NCI-H1105 (cell line): ENCODE measurements around the gene DACH1.
"Not testable (repeated sequence)": the region's sequence is repeated elsewhere in the genome, so short reads cannot be mapped to it uniquely, and the experiment has no call there.

Experiments used
- DNase-seq: peaks from one replicate; lab custom pipeline; 2025; lab: John Stamatoyannopoulos, UW

The DACH1 gene

GRCh38 chr13:71867131-71867814, at the start of gene DACH1:
Gene DACH1, minus strand, starts transcription at chr13:71867204.
- peak; percentile 34 for DNase-seq

DNA sequence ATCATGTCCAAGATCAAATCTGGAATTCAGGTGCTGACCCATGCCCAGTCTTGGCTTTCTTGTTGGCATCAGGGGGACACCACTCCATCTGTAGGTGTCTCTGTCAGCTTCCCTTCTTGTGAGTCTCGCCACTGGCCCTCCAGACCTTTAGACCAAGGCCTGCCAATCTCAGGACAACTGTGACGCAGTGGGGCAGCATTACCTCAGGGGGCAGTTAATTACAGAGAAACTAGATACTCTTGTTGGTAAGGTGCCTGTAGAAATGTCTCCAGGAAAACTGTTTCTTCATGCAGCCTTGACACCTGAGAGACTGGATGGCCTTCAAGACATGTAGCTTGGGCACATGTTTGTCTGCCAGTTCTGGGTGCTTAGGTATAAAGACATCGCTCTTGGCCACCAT, 46.7 kb upstream of the DACH1 start:
- DNase-seq, result no peak

DNA sequence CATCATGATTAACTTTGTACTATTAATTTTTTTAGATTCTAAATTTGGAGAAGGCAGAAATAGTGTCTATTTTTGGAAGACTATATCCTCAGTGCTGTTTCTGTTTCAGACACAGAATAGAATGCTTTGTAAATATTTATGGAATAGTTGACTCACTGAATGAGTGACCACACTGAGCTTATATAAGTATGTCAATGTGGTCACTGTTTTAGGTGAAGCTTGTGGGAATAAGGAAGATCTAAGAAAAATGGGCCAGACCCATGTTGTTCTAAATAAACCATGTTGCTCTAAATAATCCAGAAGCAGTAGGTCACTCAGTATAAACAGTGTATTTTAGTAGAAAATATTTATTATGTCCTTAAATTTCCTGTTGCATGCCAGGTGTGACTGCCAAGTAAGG, 45.5 kb upstream of the DACH1 start:
- no peak for DNase-seq

- DNase-seq, result no peak
Measured at GRCh38 chr13:71906448-71906847, 39.4 kb upstream of the DACH1 start.

- no peak for DNase-seq
Measured at GRCh38 chr13:71902676-71903075, 35.7 kb upstream of the DACH1 start.

DNA sequence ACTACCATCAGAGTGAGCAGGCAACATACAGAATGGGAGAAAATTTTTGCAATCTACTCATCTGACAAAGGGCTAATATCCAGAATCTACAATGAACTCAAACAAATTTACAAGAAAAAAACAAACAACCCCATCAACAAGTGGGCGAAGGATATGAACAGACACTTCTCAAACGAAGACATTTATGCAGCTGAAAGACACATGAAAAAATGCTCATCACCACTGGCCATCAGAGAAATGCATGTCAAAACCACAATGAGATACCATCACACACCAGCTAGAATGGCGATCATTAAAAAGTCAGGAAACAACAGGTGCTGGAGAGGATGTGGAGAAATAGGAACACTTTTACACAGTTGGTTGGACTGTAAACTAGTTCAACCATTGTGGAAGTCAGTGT, 26.5 kb upstream of the DACH1 start:
- not testable (repeated sequence) for DNase-seq

DNA sequence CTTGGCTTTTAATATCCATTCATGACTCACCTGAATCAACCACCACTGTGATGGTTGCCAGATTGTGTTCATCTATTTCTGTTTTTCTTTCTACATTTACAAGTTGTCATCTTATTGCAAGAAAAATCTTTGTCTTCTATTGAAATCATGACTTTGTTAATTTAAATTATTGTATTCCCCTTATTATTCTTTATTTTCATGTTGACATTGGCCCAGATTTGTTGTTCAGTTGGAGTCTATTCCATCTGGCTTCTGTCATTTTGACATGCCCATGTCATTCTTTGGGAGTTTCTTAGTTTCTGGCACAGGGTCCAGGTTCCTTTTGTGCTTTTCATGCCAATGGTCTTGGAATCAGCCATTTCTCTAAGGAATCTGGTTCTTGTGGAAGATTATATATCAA, 19.9 kb upstream of the DACH1 start:
- no peak for DNase-seq

DNA sequence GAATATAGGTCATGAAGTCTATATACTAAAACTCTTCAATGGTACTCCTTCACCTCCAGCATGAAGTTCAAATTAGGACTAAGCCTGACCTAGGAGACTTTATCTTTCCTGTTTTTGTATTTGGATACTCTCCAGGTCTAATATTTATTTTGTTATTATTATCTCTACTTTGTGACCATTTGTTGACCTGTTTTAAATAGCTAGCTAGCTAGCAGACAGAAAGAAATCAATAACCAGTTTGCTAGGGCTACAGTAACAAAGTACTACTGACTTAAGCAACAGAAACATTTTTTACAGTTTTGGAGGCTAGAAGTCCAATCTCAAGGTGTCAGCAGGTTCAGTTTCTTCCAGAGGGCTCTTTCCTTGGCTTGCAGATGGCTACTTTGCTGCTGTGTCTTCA, 15.1 kb upstream of the DACH1 start:
- DNase-seq, result no peak

DNA sequence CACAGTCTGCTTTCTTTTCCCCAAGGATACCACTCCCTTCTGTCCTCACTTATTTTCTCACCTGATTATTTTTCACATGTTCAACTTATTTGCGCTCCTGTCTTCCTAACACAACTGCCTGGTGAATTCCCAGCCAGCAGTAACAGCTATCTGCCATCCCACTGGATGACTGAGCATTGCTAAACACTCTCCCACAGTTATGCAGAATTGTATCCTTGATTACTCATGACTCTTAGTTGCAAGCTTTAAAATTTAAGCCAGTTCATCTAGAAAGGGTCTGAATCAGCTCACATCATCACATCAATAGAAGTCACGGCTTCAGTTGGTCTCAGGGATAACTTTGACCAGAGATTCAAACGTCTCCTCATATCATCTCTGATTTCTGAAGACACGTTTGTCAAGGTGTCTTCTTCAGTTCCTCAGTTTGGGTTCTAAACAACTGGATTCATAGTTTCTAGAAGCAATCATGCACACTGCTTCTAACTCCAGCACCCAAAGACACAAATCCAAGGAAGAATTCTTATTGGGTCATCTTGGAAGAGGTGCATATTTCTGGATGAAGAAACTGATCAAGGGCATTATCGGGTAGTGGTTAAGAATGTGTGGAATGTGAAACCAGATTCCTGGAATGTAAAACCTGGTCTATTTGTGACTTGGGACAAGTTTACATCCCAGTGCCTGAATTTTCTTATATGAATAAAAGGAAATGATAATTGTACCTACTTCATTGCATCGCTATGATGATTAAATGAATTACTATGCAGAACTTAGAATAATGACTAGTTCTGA, 13.9 kb upstream of the DACH1 start:
- DNase-seq, result no peak

DNA sequence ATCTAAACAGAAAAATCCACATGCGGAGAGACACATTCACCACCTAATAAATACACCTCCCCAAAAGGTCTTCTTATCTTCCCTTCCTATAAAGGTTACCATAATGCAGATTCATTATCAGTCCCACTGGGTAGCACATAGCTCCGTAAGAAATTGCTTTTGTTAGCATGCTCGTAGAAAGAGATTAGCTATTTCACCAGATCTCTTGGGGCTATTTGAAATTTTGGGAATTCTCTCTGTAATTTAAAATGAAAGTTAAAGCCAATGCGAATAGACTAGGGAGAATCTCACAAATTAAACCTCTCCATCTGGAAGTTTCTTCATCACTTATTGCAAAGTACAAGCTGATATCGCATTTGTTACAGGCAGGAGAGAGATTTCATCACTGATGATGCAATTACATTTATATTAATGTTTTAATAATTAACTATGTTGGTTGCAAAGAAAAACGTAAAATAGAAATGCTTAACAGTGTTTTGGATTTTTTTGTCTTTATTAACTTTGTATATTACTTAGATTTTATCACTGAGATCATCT, 12.9 kb upstream of the DACH1 start:
- DNase-seq, result no peak

- peak; percentile 59 for DNase-seq
Measured at GRCh38 chr13:71879129-71879535, 12.1 kb upstream of the DACH1 start.

DNA sequence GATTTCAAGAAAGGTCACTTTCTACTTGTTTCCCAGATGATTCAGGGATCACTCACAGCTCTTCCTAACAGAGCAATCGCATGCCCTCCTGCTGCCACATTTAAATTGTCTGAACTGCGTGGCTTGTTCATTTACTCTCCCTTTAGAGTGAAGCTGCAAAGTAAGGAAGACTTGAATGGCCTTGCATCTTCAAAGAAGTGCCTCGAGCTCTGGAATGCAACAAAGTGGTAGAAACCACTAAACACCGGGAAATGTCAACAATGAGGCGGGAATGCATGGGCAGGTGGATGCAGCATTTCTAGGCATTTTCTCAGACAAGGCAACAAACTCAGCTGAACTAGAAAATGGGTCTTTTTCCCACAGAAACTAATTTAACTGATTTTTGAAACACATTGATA, 10.3 kb upstream of the DACH1 start:
- DNase-seq, result no peak

- no peak for DNase-seq
Measured at GRCh38 chr13:71876648-71877255, 9.7 kb upstream of the DACH1 start.

GRCh38 chr13:71875823-71876222, 8.8 kb upstream of the DACH1 start:
- DNase-seq, result no peak

DNA sequence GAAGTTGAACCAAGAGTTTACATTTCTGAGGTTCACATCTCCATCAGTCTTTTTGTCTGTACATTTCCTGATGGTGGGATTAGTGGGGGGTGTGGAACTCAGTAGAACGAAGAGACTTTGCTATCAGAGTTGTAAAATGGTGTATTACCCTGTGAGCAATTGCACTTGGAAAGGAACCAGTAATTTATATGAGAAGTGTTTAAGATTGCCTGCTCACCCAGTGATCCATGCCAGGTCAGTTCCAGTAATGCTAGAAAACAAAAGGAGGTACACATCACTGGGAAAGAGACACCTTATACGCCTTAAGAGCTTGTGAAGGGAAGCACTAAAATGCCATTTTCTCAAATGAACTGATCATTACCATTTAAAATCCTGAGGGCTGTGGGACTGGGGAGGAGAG, 7.5 kb upstream of the DACH1 start:
- no peak for DNase-seq

GRCh38 chr13:71873418-71874247, 6.6 kb upstream of the DACH1 start:
- no peak for DNase-seq

GRCh38 chr13:71871844-71872243, 4.8 kb upstream of the DACH1 start:
- no peak for DNase-seq

DNA sequence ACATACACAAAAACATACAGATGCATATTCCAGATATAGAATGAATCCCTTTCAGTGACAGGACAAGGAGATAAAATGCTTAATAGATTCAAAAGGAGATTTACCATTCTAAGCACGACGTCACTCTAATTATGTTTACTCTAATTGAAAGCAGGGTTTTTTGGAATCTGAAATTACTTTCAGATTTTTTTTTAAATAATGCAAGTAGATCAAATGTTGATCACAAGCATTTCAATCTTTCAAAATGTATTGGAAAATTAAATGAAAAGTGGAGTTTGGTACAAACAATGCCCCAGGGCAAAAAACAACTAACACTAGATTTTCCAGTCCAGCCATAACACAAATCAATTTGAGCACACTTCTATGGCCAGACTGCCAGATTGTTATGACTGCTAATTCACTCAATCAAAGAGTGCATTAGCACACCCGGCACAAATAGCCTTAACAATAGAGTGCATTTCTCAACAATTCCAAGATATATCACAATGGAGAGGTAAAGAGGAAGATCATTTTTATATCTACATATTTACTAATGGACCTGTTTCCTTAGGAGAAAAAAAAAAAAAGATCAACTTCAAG, 4.3 kb upstream of the DACH1 start:
- no peak for DNase-seq

DNA sequence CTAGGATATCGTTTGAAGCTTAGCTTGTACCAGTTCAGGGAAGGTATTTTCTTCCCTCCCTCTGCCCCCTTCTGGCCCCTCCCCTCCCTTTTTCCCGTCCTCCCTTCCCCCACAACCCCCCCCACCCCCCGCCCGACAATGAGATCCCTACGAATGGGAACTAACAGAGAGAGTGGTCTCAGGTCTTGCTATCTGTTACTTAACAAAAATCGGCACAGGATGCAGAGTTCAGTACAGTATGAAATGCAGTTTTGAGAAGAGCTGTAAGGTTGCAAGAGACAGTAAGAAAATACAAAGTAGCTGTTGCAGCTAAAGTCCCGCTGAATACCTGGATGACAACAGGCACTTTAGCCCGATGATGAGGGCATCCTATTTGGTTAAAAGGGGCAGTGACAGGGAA, 3.1 kb upstream of the DACH1 start:
- DNase-seq, result no peak

- DNase-seq, result no peak
Measured at GRCh38 chr13:71869274-71869673, 2.3 kb upstream of the DACH1 start.

DNA sequence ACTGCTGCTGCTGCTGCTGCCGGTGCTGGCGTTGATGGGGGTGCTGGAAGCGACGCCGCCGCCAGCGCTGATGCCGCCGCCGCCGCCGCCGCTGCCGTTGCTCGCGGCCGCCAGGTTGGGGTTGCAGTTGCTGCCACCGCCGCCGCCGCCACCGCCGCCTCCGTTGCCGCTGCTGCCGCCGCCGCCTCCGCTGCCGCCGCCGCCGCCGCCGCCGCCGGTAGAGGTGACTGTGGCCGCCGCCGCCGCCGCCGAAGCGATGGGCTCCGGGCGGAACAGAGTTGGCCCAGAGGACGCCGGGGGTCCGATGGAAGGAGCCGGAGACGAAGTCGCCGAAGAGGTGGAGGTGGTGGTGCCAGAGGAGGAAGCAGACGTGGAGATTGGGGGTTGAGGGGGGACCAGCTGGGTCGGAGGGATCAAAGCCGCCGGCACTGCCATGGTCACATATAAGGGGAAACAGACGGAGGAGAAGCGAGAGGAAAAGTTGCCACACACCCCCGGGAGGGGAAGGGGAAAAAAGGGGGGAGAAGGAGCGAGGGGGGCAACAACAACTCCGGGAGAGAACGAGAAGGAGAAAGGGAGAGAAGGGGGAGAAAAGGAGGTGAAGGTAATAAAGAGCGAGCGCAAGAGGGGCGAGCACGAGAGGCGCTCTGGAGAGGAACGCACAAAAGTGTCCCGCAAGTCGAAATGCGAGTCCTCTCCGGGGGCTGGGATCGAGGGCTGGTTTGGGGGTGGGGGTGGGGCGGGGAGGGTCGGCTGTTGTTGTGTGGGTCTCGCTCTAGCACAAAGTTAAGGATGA, 471 bp downstream of the DACH1 start:
- no peak for DNase-seq
